HepG2 (cell line): Measurements from ENCODE around the gene BMERB1. TPM values are rescaled to one million over a fixed set of nuclear protein-coding genes. Genes with fewer than 3 reads are reported as not detected.
"Not testable (repeated sequence)": the region's sequence is repeated elsewhere in the genome, so short reads cannot be mapped to it uniquely, and the experiment has no call there.

ENCODE experiments used
- ATAC-seq: fragments of 200-7000 bp; cut with Tn5 transposase; 3 replicates; pipeline ENCODE4 v1.9.1; 2020; ENCODE audit warnings: mild to moderate bottlenecking, moderate library complexity
- BruUV-seq: library from RNA; stranded (reverse); fragments of 400-500 nt; replicated peaks from 2 replicates; lab custom pipeline; 2021; lab: Mats Ljungman, UMichigan
- CTCF ChIA-PET: fragments of 300-600 bp; formaldehyde crosslinking; extraction: SDS; loops from one replicate; lab custom pipeline; 2021; ENCODE audit warnings: low total read pairs, inconsistent platforms, low intra/inter-chr PET ratio; lab: Yijun Ruan, JAX
- POLR2A ChIA-PET: fragments of 350-600 bp; sonication (Branson Sonifier 250); formaldehyde crosslinking; loops from one replicate; lab custom pipeline; 2020; ENCODE audit warnings: antibody characterized with exemption, inconsistent platforms; lab: Yijun Ruan, JAX
- DNase-seq: peaks from one replicate; pipeline ENCODE4 v3.0.0-alpha.2; 2015; ENCODE audit warnings: low spot score
- FAIRE-seq: peaks from 3 replicates; lab custom pipeline; 2011; peaks lifted over from hg19 to GRCh38; lab: Jason Lieb, UNC
- H2AFZ ChIP-seq: one replicate; pipeline ENCODE4 v1.6.1; 2011; ENCODE audit warnings: low read length, inconsistent platforms
- H3K27ac ChIP-seq: fragments of 300-600 bp; 3 replicates; pipeline ENCODE4 v1.8.0; 2011; ENCODE audit warnings: mixed run types, mild to moderate bottlenecking, mixed read lengths, low read length, inconsistent platforms; ENCODE audit not compliant: insufficient read depth; ENCODE audit errors: extremely low read length
- H3K27me3 ChIP-seq, 2 experiments: fragments of 200-600 bp in 1 of 2; 2 replicates in 1 of 2; 3 replicates in 1 of 2; pipeline versions ENCODE4 v1.6.0 to v1.8.0; 2011; ENCODE audit warnings: low read length in 2 of 2, mild to moderate bottlenecking in 2 of 2, moderate library complexity in 2 of 2, inconsistent platforms in 1 of 2; ENCODE audit not compliant: insufficient read depth in 2 of 2, control insufficient read depth in 1 of 2
- H3K36me3 ChIP-seq, 2 experiments: fragments of 200-600 bp in 1 of 2; replicated peaks in 1 of 2; 2 replicates in 1 of 2; 3 replicates in 1 of 2; pipeline versions ENCODE4 v1.5.1 to v1.8.0; 2011; ENCODE audit warnings: low read length in 2 of 2, inconsistent platforms in 1 of 2; ENCODE audit not compliant: insufficient read depth in 2 of 2, control insufficient read depth in 1 of 2
- H3K4me1 ChIP-seq: 2 replicates; pipeline ENCODE4 v1.5.1; 2012; ENCODE audit warnings: low read length, inconsistent platforms; ENCODE audit not compliant: insufficient read depth
- H3K4me2 ChIP-seq: 2 replicates; pipeline ENCODE4 v1.6.0; 2011; ENCODE audit warnings: low read depth, low read length, inconsistent platforms
- H3K4me3 ChIP-seq, 3 experiments: fragments of 200-600 bp in 1 of 3; sonication (generic), shearing (Covaris generic) in 1 of 3; replicated peaks in 1 of 3; 2 replicates each; pipeline ENCODE4 v1.5.1; 2011 to 2016; ENCODE audit warnings: low read length in 3 of 3, inconsistent platforms in 2 of 3, low read depth in 2 of 3, mild to moderate bottlenecking in 2 of 3, control low read depth in 1 of 3, mixed read lengths in 1 of 3; ENCODE audit not compliant: insufficient read depth in 1 of 3
- H3K79me2 ChIP-seq: one replicate; pipeline ENCODE4 v1.6.1; 2011; ENCODE audit warnings: low read length, inconsistent platforms; ENCODE audit not compliant: insufficient read depth
- H3K9ac ChIP-seq: 2 replicates; pipeline ENCODE4 v1.6.0; 2011; ENCODE audit warnings: mild to moderate bottlenecking, low read depth, low read length, inconsistent platforms; ENCODE audit not compliant: insufficient read depth
- H3K9me3 ChIP-seq: 2 replicates; pipeline ENCODE4 v1.5.1; 2012; ENCODE audit warnings: mild to moderate bottlenecking, low read length
- H4K20me1 ChIP-seq: 2 replicates; pipeline ENCODE4 v1.6.0; 2011; ENCODE audit warnings: inconsistent platforms, mild to moderate bottlenecking, low read length, moderate library complexity; ENCODE audit not compliant: insufficient read depth
- CEBPB ChIP-seq: IDR thresholded peaks from 2 replicates; pipeline ENCODE4 v1.6.1; 2011; ENCODE audit warnings: low read depth, low read length, improper control_type of control experiment, borderline replicate concordance
- CEBPG ChIP-seq: IDR thresholded peaks from 2 replicates; pipeline ENCODE4 v1.6.1; 2016
- FOXP1 ChIP-seq, 2 experiments: fragments of 450-650 bp in 1 of 2; IDR thresholded peaks; 2 replicates each; pipeline ENCODE4 v1.6.1; 2017 to 2018; ENCODE audit warnings: antibody characterized with exemption in 1 of 2
- FOXP4 ChIP-seq: sonication (generic); formaldehyde crosslinking; IDR thresholded peaks from 2 replicates; pipeline ENCODE4 v1.4.0; 2020; ENCODE audit warnings: missing genetic modification reagents
- KDM1A ChIP-seq: IDR thresholded peaks from 2 replicates; pipeline ENCODE4 v1.6.1; 2016; ENCODE audit warnings: missing compliant biosample characterization
- SALL1 ChIP-seq: sonication (generic); formaldehyde crosslinking; IDR thresholded peaks from 2 replicates; pipeline ENCODE4 v1.8.0; 2022; ENCODE audit warnings: mild to moderate bottlenecking, missing genetic modification reagents
- ZMYM2 ChIP-seq: sonication (generic); formaldehyde crosslinking; IDR thresholded peaks from 2 replicates; pipeline ENCODE4 v1.8.0; 2022; ENCODE audit warnings: mild to moderate bottlenecking, missing genetic modification reagents
- ZMYM3 ChIP-seq: sonication (generic); formaldehyde crosslinking; IDR thresholded peaks from 2 replicates; pipeline ENCODE4 v1.5.1; 2020; ENCODE audit warnings: mild to moderate bottlenecking, missing genetic modification reagents
- ZNF770 ChIP-seq: sonication (generic); formaldehyde crosslinking; IDR thresholded peaks from 2 replicates; pipeline ENCODE4 v1.5.0; 2020; ENCODE audit warnings: mild to moderate bottlenecking, missing genetic modification reagents
- WGBS: methylation state at CpG from one replicate; pipeline ENCODE4 v1.1.6; 2017; ENCODE audit warnings: low lambda C conversion rate; 5-methylcytosine and 5-hydroxymethylcytosine counted together
- in situ Hi-C: cut with HindIII; loops from 2 replicates; pipeline ENCODE4 v1.10.0; 2017; ENCODE audit warnings: low pct_unique_long_range_greater_than_20kb; ENCODE audit not compliant: extremely low pct_ligation_motif_present
- intact Hi-C: fragments of 100-400 bp; cut with micrococcal nuclease; formaldehyde crosslinking; loops from one replicate; pipeline ENCODE4 v1.10.0; 2022; ENCODE audit not compliant: unreplicated experiment
- polyA plus RNA-seq, 8 experiments: library from polyadenylated mRNA; depleted of rRNA in 3 of 8; stranded (reverse) in 7 of 8; unstranded in 1 of 8; fragments of >200 nt; fragmentation: Illumina TruSeq in 4 of 8; extraction: Trizol in 4 of 8; gene quantifications; 2 replicates each; pipeline versions ENCODE4 v1.2.1 to v1.2.3, GENCODE V29; 2011 to 2016; ENCODE audit warnings: low read depth in 4 of 8, missing spikeins in 1 of 8, mixed read lengths in 1 of 8; ENCODE audit not compliant: insufficient read depth in 1 of 8
- total RNA-seq, 5 experiments: library from RNA; depleted of rRNA; stranded (reverse); fragments of >200 nt; fragmentation: Illumina TruSeq; extraction: Trizol; gene quantifications; 2 replicates each; pipeline ENCODE4 v1.2.3, GENCODE V29; 2016; ENCODE audit warnings: low read depth in 1 of 5

Gene BMERB1
- total and polyA plus RNA-seq, 2 of the 13 experiments (the other 11 are each of a cell fraction or from before 2014, with no cell fraction given) = 1.4 TPM

- H4K20me1 ChIP-seq; CTCF ChIA-PET; ATAC-seq; H3K27ac ChIP-seq; H3K9ac ChIP-seq; intact Hi-C loops; H3K4me3 ChIP-seq; H2AFZ ChIP-seq; H3K36me3 ChIP-seq; H3K79me2 ChIP-seq; H3K27me3 ChIP-seq; H3K4me2 ChIP-seq; FAIRE-seq; H3K9me3 ChIP-seq; DNase-seq; BruUV-seq; TF ChIP-seq FOXP1 (IDR thresholded peaks at IDR 0.05): not testable (repeated sequence)
- WGBS = 37% methylated on average over 5 of the region's 5 CpGs
- POLR2A ChIA-PET = interaction anchor here (0.7 to 0.9 kb wide), 2 partner anchors 10 to 25 kb away, joined by 3 to 4 read pairs; no protein-coding TSS in a partner anchor
- peaks cover 24% of the 10 kb centered on the region for H3K4me1 ChIP-seq
- peak; percentile 69 for TF ChIP-seq CEBPB
- TF ChIP-seq ZNF770 (CRISPR knock-in tag) = peak; percentile 65; the same call in 1 of the 2 replicates
- TF ChIP-seq CEBPG (CRISPR knock-in tag) = peak; percentile 44; the same call in 1 of the 2 replicates
- TF ChIP-seq ZMYM2 (CRISPR knock-in tag) = 0 out of 2 replicates have a peak, but pooled peaks have one; percentile 50
- TF ChIP-seq SALL1 (CRISPR knock-in tag) = 0 out of 2 replicates have a peak, but pooled peaks have one; percentile 12
- TF ChIP-seq KDM1A (CRISPR knock-in tag) = 0 out of 2 replicates have a peak, but pooled peaks have one; percentile 11
- TF ChIP-seq FOXP4 = peak; percentile 76
- peak; percentile 60; the same call in 1 of the 2 replicates for TF ChIP-seq ZMYM3
- peak; percentile 89 for TF ChIP-seq FOXP1 (CRISPR knock-in tag; IDR thresholded peaks at IDR 0.05)
- in situ Hi-C loops = loop anchor here (10.0 kb wide), 1 partner anchor 283 kb away; no protein-coding TSS in a partner anchor
These were observed 12.7 kb upstream of the BMERB1 start for GRCh38 chr16:15421696-15422095.
